Measurements from ENCODE around the gene ZNF674.
"Not testable (repeated sequence)": the region's sequence is repeated elsewhere in the genome, so short reads cannot be mapped to it uniquely, and the experiment has no call there.

Gene ZNF674

DNA sequence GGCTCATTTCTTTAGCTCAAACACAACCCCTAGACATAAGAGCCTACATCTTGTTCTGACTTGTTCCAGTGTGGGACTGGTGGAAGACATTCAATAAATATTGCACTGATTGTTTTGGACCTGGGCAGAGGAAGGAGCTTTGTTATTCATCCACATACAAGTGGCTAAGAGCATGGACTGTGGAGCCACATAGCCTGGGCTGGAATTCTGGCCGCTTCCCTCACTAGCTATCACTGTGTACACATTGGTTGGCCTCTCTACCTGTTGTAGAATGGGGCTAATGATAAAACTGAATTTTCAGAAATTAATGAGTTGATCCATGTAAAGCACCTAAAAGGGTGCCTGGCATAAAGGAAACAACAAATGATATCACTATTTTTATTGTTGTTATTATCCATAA, 80.0 kb downstream of the ZNF674 start:
- Histone ChIP-seq H3K9ac (ENCODE audit: low read length in 2 of 2) (no peak overlapping the region), H3K4me1 (ENCODE audit: control insufficient read depth, insufficient read depth, low read length) (no peaks in the 10 kb centered on the region), H3K27me3 (ENCODE audit: control insufficient read depth in 1 of 2, insufficient read depth in 2 of 2, low read length in 2 of 2) (no peaks in the 10 kb centered on the region), H3K27ac (ENCODE audit: low read length) (no peak overlapping the region), H3K4me3 (ENCODE audit: low read length in 2 of 2) (no peak overlapping the region), H3K9me3 (ENCODE audit: control insufficient read depth in 2 of 2, low read length in 2 of 2) (no peaks in the 10 kb centered on the region), H3K36me3 (ENCODE audit: control insufficient read depth in 2 of 2, insufficient read depth in 2 of 2, low read length in 2 of 2) (peaks cover 7% of the 10 kb centered on the region in 2 donors)

GRCh38 chrX:46463682-46464081, 81.5 kb downstream of the ZNF674 start:
- Histone ChIP-seq H3K36me3 (ENCODE audit: control insufficient read depth in 2 of 2, insufficient read depth in 2 of 2, low read length in 2 of 2) (peaks cover 7% of the 10 kb centered on the region in 2 donors), H3K27me3 (ENCODE audit: control insufficient read depth in 1 of 2, insufficient read depth in 2 of 2, low read length in 2 of 2) (no peaks in the 10 kb centered on the region), H3K9me3 (ENCODE audit: control insufficient read depth in 2 of 2, low read length in 2 of 2) (no peaks in the 10 kb centered on the region), H3K4me1 (ENCODE audit: control insufficient read depth, insufficient read depth, low read length) (no peaks in the 10 kb centered on the region), H3K9ac (ENCODE audit: low read length in 2 of 2) (no peak overlapping the region), H3K27ac (ENCODE audit: low read length) (no peak overlapping the region), H3K4me3 (ENCODE audit: low read length in 2 of 2) (no peak overlapping the region)

GRCh38 chrX:46461660-46462191, 83.5 kb downstream of the ZNF674 start:
- H3K27me3 ChIP-seq (ENCODE audit: control insufficient read depth in 1 of 2, insufficient read depth in 2 of 2, low read length in 2 of 2): no peaks in the 10 kb centered on the region
- H3K4me3 ChIP-seq (ENCODE audit: low read length in 2 of 2): no peak overlapping the region
- no peaks in the 10 kb centered on the region for H3K9me3 ChIP-seq (ENCODE audit: control insufficient read depth in 2 of 2, low read length in 2 of 2)
- no peak overlapping the region for H3K27ac ChIP-seq (ENCODE audit: low read length)
- H3K36me3 ChIP-seq (ENCODE audit: control insufficient read depth in 2 of 2, insufficient read depth in 2 of 2, low read length in 2 of 2): peaks cover 5 to 7% of the 10 kb centered on the region in 2 donors
- H3K4me1 ChIP-seq (ENCODE audit: control insufficient read depth, insufficient read depth, low read length): no peaks in the 10 kb centered on the region
- no peak overlapping the region for H3K9ac ChIP-seq (ENCODE audit: low read length in 2 of 2)

GRCh38 chrX:46460801-46461659, 84.2 kb downstream of the ZNF674 start:
- H3K27me3 ChIP-seq (ENCODE audit: control insufficient read depth in 1 of 2, insufficient read depth in 2 of 2, low read length in 2 of 2); H3K4me3 ChIP-seq (ENCODE audit: low read length in 2 of 2); H3K27ac ChIP-seq (ENCODE audit: low read length); H3K4me1 ChIP-seq (ENCODE audit: control insufficient read depth, insufficient read depth, low read length); H3K36me3 ChIP-seq (ENCODE audit: control insufficient read depth in 2 of 2, insufficient read depth in 2 of 2, low read length in 2 of 2); H3K9me3 ChIP-seq (ENCODE audit: control insufficient read depth in 2 of 2, low read length in 2 of 2); H3K9ac ChIP-seq (ENCODE audit: low read length in 2 of 2): not testable (repeated sequence)

GRCh38 chrX:46459603-46460002, 85.6 kb downstream of the ZNF674 start:
- no peak overlapping the region for H3K4me3 ChIP-seq (ENCODE audit: low read length in 2 of 2)
- peaks cover 8% of the 10 kb centered on the region in 2 donors for H3K36me3 ChIP-seq (ENCODE audit: control insufficient read depth in 2 of 2, insufficient read depth in 2 of 2, low read length in 2 of 2)
- H3K27me3 ChIP-seq (ENCODE audit: control insufficient read depth in 1 of 2, insufficient read depth in 2 of 2, low read length in 2 of 2): no peaks in the 10 kb centered on the region
- H3K27ac ChIP-seq (ENCODE audit: low read length): no peak overlapping the region
- no peaks in the 10 kb centered on the region for H3K4me1 ChIP-seq (ENCODE audit: control insufficient read depth, insufficient read depth, low read length)
- H3K9ac ChIP-seq (ENCODE audit: low read length in 2 of 2): no peak overlapping the region
- H3K9me3 ChIP-seq (ENCODE audit: control insufficient read depth in 2 of 2, low read length in 2 of 2): no peaks in the 10 kb centered on the region

GRCh38 chrX:46456125-46456922, 88.9 kb downstream of the ZNF674 start:
- no peak overlapping the region for H3K27ac ChIP-seq (ENCODE audit: low read length)
- no peak overlapping the region for H3K4me3 ChIP-seq (ENCODE audit: low read length in 2 of 2)
- peaks cover 2 to 4% of the 10 kb centered on the region in 2 donors for H3K36me3 ChIP-seq (ENCODE audit: control insufficient read depth in 2 of 2, insufficient read depth in 2 of 2, low read length in 2 of 2)
- H3K9ac ChIP-seq (ENCODE audit: low read length in 2 of 2): no peak overlapping the region
- H3K4me1 ChIP-seq (ENCODE audit: control insufficient read depth, insufficient read depth, low read length): no peaks in the 10 kb centered on the region
- H3K9me3 ChIP-seq (ENCODE audit: control insufficient read depth in 2 of 2, low read length in 2 of 2): no peaks in the 10 kb centered on the region
- H3K27me3 ChIP-seq (ENCODE audit: control insufficient read depth in 1 of 2, insufficient read depth in 2 of 2, low read length in 2 of 2): no peaks in the 10 kb centered on the region

All from stomach smooth muscle (tissue), 2 donors.